ENCODE measurements around the gene PRKAG2.

The PRKAG2 gene

DNA sequence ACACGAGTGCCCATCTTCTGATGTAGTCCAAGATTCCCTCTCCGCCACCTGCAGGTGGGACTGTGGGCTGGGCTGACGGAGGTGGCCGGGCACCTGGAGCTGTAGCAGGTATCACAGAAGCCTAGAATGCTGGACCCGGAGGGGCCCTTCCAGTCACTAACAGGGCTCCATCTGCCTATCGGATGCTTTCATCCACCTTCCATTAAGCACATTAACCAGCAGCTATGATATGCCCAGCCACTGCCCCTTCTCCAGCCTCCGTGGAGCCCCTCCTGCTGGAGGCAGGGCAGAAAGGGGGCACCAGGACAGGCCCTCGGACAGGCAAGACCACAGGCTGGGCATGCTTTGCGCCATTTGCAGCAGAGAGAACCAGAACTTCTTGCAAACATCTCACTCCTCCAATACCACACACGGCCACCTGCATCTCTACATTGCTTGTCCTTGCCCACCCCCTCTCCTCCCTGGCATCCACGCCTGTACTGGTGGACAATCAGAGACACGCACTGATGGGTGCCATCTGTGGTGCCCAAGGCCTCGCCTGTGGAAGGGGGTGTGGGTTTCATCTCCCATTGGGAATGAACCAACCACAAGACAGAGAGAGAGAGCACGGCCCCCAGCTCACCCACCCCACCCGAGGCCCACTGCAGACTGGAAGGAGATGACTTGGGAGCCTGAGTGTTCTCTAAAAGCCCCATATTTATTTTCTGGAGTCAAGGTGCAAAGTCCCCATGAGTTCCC, 16.8 kb downstream of the PRKAG2 start:
- no peak for DNase-seq (ENCODE audit: low read depth)
- H3K4me3 ChIP-seq (ENCODE audit: low read depth, low read length) = no peak overlapping the region
- TF ChIP-seq, protein P1, sequence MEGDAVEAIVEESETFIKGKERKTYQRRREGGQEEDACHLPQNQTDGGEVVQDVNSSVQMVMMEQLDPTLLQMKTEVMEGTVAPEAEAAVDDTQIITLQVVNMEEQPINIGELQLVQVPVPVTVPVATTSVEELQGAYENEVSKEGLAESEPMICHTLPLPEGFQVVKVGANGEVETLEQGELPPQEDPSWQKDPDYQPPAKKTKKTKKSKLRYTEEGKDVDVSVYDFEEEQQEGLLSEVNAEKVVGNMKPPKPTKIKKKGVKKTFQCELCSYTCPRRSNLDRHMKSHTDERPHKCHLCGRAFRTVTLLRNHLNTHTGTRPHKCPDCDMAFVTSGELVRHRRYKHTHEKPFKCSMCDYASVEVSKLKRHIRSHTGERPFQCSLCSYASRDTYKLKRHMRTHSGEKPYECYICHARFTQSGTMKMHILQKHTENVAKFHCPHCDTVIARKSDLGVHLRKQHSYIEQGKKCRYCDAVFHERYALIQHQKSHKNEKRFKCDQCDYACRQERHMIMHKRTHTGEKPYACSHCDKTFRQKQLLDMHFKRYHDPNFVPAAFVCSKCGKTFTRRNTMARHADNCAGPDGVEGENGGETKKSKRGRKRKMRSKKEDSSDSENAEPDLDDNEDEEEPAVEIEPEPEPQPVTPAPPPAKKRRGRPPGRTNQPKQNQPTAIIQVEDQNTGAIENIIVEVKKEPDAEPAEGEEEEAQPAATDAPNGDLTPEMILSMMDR (IDR thresholded peaks at IDR 0.05; ENCODE audit: insufficient read depth, low read depth, low read length, missing control alignments) = no peak

DNA sequence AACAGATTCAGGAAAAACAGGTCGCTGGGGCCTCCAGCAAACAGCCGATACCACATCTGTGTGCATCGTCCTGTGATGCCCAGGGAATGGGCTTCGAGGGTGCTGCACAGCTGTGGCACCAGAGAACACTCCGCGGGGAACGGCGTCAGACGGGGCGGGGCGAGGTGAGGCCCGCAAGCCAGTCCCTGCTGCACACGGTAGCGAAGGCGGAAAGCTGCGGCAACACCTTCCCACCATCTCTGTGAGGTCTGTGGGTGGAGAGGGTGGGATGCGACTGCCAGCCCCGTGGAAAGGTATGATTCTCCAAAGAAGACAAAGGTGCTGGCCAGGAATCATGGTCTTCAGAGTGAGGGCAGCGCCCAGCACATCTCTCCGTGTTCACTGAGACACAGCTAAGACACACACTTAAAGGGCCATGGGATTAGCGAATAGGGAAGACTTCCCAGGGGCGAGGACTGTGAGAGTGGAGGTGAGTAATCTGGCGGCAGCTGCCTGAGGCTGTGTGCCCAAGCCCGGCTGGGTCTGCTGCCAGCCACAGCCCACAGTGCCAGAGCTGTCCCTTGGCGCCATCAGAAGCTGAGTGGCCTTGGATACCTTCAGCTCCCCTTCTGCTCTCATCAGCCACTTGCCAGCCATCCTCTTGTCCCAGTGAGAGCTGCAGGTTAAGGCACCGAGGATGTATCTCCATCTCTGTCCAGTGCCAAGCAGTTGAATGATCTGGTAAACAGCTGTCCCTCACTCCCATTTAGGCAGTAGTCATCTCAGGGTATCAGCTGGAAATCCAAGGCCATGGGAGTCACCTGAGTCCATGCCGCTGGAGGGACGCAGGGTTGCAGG, 17.6 kb downstream of the PRKAG2 start:
- DNase-seq (ENCODE audit: low read depth) = no peak
- H3K4me3 ChIP-seq (ENCODE audit: low read depth, low read length) = no peak overlapping the region
- TF ChIP-seq, protein P1 (IDR thresholded peaks at IDR 0.05; ENCODE audit: insufficient read depth, low read depth, low read length, missing control alignments) = no peak

DNA sequence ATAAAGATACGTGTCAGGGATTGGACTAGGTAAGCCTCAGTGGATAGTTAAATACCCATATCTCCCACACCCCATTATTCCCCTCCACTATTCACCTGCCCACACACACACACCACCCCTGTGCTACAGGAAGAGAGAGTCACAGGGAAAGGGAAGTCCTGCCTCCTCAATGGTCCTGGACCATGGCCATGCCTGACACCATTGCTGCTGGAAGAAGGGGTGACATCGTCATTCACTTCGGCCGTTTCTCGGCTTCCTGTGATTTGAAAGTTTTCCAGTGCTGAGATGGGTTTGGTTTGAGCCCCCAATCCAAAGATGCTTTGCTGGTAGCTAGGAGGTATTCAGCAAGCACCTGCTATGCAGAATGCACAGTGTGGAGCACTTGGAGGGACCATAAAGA, 18.5 kb downstream of the PRKAG2 start:
- no peak overlapping the region for H3K4me3 ChIP-seq (ENCODE audit: low read depth, low read length)
- DNase-seq (ENCODE audit: low read depth) = no peak
- TF ChIP-seq, protein P1 (IDR thresholded peaks at IDR 0.05; ENCODE audit: insufficient read depth, low read depth, low read length, missing control alignments) = no peak

DNA sequence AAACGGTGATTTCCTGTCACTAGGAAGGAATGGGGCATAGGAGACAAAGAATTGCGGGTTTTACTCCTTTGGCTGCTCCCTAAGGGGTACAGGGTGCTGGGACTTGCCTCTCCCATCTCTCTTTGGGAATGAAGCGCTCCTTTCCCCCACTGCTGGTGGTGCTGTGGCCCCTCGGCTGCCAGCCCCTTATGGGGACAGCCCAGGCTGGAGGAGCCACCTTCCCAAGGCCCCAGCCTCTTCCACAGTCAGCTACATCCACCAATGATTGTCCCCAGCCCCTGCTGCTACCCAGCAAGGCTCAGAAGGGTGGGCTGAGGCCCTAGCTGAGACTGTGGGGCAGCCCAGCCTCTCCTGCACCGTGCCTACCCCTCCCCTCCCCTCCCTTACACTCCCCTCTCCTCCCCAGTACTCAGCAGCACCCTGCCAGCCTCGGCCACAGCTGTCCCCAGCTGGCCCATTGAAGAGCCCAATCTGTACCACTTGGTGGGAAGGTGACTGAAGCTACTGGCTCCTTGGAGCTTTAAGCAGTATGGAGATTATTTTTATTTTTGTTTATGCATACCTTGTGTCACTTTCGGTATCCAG, 19.0 kb downstream of the PRKAG2 start:
- TF ChIP-seq, protein P1 (IDR thresholded peaks at IDR 0.05; ENCODE audit: insufficient read depth, low read depth, low read length, missing control alignments) = no peak
- H3K4me3 ChIP-seq (ENCODE audit: low read depth, low read length) = no peak overlapping the region
- DNase-seq (ENCODE audit: low read depth) = no peak

DNA sequence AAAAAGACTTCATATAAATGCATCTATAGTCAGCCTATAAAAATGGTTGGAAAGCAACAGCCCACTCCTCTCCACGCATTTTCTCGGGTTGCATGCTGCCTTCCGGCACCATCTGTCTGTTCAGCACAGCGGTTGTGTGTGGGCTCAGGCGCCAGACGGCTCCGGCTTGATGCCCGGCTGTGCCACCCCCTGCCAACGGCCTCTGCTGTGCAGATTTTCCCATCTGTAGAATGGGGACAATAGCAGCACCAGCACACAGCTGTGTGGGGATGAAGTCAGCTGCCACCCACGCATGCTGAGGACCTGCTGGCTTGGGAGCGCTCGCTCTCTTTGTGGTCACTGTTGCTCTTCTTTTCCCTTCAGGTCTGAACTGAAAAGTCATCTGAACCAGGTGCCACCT, 19.5 kb downstream of the PRKAG2 start:
- DNase-seq (ENCODE audit: low read depth) = no peak
- no peak overlapping the region for H3K4me3 ChIP-seq (ENCODE audit: low read depth, low read length)

DNA sequence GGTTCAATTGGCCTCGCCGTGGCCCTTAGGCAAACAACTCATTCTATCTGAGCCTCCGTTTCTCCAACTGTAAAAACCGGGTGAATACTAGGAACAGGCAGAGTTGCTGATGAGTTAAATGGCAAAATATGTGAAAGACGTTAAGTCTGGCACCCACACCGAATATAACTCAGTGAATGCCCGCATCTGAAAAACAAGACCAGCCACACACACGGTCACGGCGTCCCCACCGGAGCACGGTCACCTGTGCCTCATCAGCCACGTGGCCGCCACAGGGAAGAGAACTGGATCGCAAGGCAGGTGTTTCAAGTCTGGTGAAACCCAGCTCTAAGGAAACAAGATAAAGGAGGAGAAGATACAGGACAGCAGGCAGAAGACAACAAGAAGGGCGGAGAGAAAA, 20.4 kb downstream of the PRKAG2 start:
- H3K4me3 ChIP-seq (ENCODE audit: low read depth, low read length) = no peak overlapping the region
- no peak for DNase-seq (ENCODE audit: low read depth)

More for the DNA sequence above, 19.5 kb downstream of the PRKAG2 start:
- TF ChIP-seq, protein P1 (IDR thresholded peaks at IDR 0.05; ENCODE audit: insufficient read depth, low read depth, low read length, missing control alignments) = no peak

More for the DNA sequence above, 20.4 kb downstream of the PRKAG2 start:
- TF ChIP-seq, protein P1 (IDR thresholded peaks at IDR 0.05; ENCODE audit: insufficient read depth, low read depth, low read length, missing control alignments) = no peak
